Stomach (tissue), 9 donors: Measurements from ENCODE around the gene NSUN7. TPM values are rescaled to one million over a fixed set of nuclear protein-coding genes. Genes with fewer than 3 reads are reported as not detected.

Source experiments
- DNase-seq, 2 donors: peaks; one replicate each; pipeline versions ENCODE4 v3.0.0 to v3.0.0-alpha.2; 2013 to 2019
- H3K27ac ChIP-seq, 5 donors: fragments of 200-600 bp in 4 of 5; sonication (generic) in 4 of 5; one replicate each; pipeline ENCODE4 v1.5.1; 2013 to 2019; ENCODE audit warnings: mild to moderate bottlenecking in 1 of 5, moderate library complexity in 1 of 5
- H3K27me3 ChIP-seq, 3 donors: fragments of 200-600 bp; sonication (generic); one replicate each; pipeline ENCODE4 v1.5.1; 2017 to 2019; ENCODE audit warnings: mixed run types in 1 of 3
- H3K36me3 ChIP-seq, 4 donors: fragments of 200-600 bp; sonication (generic); 1 replicate in 3 of 4; 2 replicates in 1 of 4; pipeline ENCODE4 v1.5.1; 2016 to 2019
- H3K4me1 ChIP-seq, 4 donors: fragments of 200-600 bp; sonication (generic); one replicate each; pipeline ENCODE4 v1.5.1; 2016 to 2019
- H3K4me3 ChIP-seq, 4 donors: fragments of 200-600 bp; sonication (generic) in 3 of 4; one replicate each; pipeline ENCODE4 v1.5.1; 2016 to 2019; ENCODE audit warnings: mild to moderate bottlenecking in 1 of 4
- H3K9me3 ChIP-seq, 4 donors: fragments of 200-600 bp; sonication (generic); one replicate each; pipeline ENCODE4 v1.5.1; 2016 to 2019
- EP300 ChIP-seq: sonication (generic); formaldehyde crosslinking; IDR thresholded peaks from one replicate; pipeline ENCODE4 v1.6.1; 2017; ENCODE audit warnings: antibody characterized with exemption
- POLR2A ChIP-seq, 4 donors: fragments of 450-650 bp; IDR thresholded peaks; one replicate each; pipeline ENCODE4 v1.6.1; 2016; ENCODE audit warnings: antibody characterized with exemption in 4 of 4, control low read depth in 2 of 4, mild to moderate bottlenecking in 1 of 4, moderate library complexity in 1 of 4
- POLR2AphosphoS5 ChIP-seq, 3 donors: sonication (generic); formaldehyde crosslinking; IDR thresholded peaks; one replicate each; pipeline ENCODE4 v1.6.1; 2016; ENCODE audit warnings: antibody characterized with exemption in 3 of 3
- WGBS, 5 donors: extraction: QIAGEN DNeasy Blood & Tissue Kit in 3 of 5; methylation state at CpG; one replicate each; pipeline versions ENCODE4 v1.1.5 to v1.1.7; 2013 to 2018; 5-methylcytosine and 5-hydroxymethylcytosine counted together
- intact Hi-C: fragments of 100-400 bp; cut with DNase I; formaldehyde crosslinking; loops from one replicate; pipeline ENCODE4 v1.15.1; 2023; ENCODE audit warnings: low total_unique reads
- polyA plus RNA-seq, 3 donors: library from polyadenylated mRNA; stranded (reverse); fragments of 200-250 nt; gene quantifications; one replicate each; pipeline ENCODE4 v1.2.3, GENCODE V29; 2013
- total RNA-seq, 5 donors: library from RNA; depleted of rRNA; stranded (reverse); fragments of >200 nt; gene quantifications; one replicate each; pipeline versions ENCODE4 v1.1.0 to v1.2.3, GENCODE V29; 2014 to 2016
- TF ChIP-seq, protein P1 (sequence below), 7 experiments: fragments of 450-650 bp in 4 of 7; fragments of 200-600 bp in 3 of 7; sonication (generic) in 3 of 7; IDR thresholded peaks; one replicate each; pipeline ENCODE4 v1.5.1; 2016 to 2019; ENCODE audit warnings: antibody characterized with exemption in 7 of 7, control low read depth in 2 of 7, mild to moderate bottlenecking in 1 of 7
- donor health status: healthy with polysubstance abuse.
- donor health status: Bipolar disorder and iron deficiency.
- donor health status: healthy.

The NSUN7 gene
- total and polyA plus RNA-seq, 8 donors, result 2.0 to 17.3 (median 7.9) TPM

DNA sequence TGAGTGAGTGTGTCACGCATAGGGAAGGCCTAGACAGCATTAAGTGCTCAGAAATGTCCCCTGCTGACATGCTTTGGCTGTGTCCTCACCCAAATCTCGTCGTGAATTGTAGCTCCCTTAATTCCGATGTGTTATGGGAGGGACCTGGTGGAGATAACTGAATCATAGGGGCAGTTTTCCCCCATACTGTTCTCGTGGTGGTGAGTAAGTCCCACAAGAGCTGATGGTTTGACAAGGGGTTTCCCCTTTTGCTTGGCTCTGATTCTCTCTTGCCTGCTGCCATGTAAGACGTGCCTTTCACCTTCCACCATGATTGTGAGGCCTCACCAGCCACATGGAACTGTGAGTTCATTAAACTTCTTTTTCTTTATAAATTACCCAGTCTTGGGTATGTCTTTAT is 78.0 kb downstream of the NSUN7 start:
- H3K27ac ChIP-seq, result no peak overlapping the region
- no peaks in the 10 kb centered on the region for H3K9me3 ChIP-seq
- DNase-seq, result no peak
- 77 to 91% (median 88%) methylated on average over 5 to 6 of the region's 6 CpGs for WGBS, 5 donors
- H3K4me1 ChIP-seq, result no peaks in the 10 kb centered on the region
- H3K4me3 ChIP-seq, result no peak overlapping the region
- intact Hi-C loops, result no loop called here
- H3K36me3 ChIP-seq, result peaks cover 0 to 81% (median 79%) of the 10 kb centered on the region in 4 donors
- TF ChIP-seq, protein P1, sequence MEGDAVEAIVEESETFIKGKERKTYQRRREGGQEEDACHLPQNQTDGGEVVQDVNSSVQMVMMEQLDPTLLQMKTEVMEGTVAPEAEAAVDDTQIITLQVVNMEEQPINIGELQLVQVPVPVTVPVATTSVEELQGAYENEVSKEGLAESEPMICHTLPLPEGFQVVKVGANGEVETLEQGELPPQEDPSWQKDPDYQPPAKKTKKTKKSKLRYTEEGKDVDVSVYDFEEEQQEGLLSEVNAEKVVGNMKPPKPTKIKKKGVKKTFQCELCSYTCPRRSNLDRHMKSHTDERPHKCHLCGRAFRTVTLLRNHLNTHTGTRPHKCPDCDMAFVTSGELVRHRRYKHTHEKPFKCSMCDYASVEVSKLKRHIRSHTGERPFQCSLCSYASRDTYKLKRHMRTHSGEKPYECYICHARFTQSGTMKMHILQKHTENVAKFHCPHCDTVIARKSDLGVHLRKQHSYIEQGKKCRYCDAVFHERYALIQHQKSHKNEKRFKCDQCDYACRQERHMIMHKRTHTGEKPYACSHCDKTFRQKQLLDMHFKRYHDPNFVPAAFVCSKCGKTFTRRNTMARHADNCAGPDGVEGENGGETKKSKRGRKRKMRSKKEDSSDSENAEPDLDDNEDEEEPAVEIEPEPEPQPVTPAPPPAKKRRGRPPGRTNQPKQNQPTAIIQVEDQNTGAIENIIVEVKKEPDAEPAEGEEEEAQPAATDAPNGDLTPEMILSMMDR (IDR thresholded peaks at IDR 0.05), result no peak
- TF ChIP-seq EP300, result no peak
- no peak for TF ChIP-seq POLR2A (IDR thresholded peaks at IDR 0.05)
- no peak for TF ChIP-seq POLR2AphosphoS5 (IDR thresholded peaks at IDR 0.05)
- no peaks in the 10 kb centered on the region for H3K27me3 ChIP-seq

DNA sequence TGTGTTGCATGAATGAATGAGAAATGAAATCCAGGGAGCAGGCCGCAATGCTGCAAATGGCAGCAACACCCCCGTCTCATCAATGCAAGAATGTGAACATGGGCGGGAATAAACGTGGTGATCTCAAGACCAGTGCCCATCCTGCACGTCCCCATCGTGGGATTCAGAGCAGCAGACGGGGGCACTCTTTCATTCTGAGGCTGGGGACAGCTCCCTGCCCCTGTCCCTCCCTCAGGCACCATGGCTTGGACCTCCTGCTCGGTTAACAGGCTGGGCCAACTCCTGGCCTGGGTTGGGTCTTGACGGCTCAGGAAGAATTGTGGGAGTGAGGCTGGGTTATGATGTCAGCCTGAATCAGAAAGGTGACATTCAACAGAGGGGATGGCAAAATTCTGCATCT is 78.9 kb downstream of the NSUN7 start:
- TF ChIP-seq POLR2A (IDR thresholded peaks at IDR 0.05) (no peak), POLR2AphosphoS5 (IDR thresholded peaks at IDR 0.05) (no peak), EP300 (no peak)
- TF ChIP-seq, protein P1 (IDR thresholded peaks at IDR 0.05), result no peak
- H3K36me3 ChIP-seq, result peaks cover 0 to 81% (median 76%) of the 10 kb centered on the region in 4 donors
- 94 to 96% (median 95%) methylated on average over 9 of the region's 9 CpGs for WGBS, 5 donors
- H3K4me3 ChIP-seq, result no peak overlapping the region
- H3K27me3 ChIP-seq, result no peaks in the 10 kb centered on the region
- DNase-seq, result no peak
- H3K27ac ChIP-seq, result no peak overlapping the region
- intact Hi-C loops, result no loop called here
- H3K4me1 ChIP-seq, result no peaks in the 10 kb centered on the region
- H3K9me3 ChIP-seq, result no peaks in the 10 kb centered on the region

DNA sequence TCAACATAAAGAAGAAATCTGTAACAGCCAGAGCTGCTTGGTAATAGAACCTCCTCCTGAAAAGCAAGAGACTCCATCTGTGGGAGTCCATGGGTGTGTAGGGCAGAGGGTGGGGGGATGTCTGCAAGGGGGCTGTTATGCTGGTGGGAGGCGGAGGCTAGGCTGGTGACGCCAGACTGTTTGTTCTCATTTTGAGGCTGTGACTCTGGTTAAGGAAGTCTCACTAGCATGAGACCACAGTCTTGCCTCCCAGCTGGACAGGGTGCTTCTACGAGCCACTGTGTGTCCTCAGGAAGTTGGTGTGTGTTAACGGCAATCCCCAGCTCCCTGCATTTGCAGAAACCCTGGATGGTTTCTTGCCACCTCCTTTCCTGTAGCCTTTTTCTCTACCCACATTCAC is 79.8 kb downstream of the NSUN7 start:
- TF ChIP-seq POLR2A (IDR thresholded peaks at IDR 0.05), result no peak
- TF ChIP-seq EP300, result no peak
- no peak for TF ChIP-seq POLR2AphosphoS5 (IDR thresholded peaks at IDR 0.05)
- TF ChIP-seq, protein P1 (IDR thresholded peaks at IDR 0.05), result no peak
- no peak overlapping the region for H3K4me3 ChIP-seq
- no peaks in the 10 kb centered on the region for H3K9me3 ChIP-seq
- no peaks in the 10 kb centered on the region for H3K4me1 ChIP-seq
- no peaks in the 10 kb centered on the region for H3K27me3 ChIP-seq
- H3K36me3 ChIP-seq, result peaks cover 0 to 81% (median 75%) of the 10 kb centered on the region in 4 donors
- no peak for DNase-seq
- 83 to 92% (median 89%) methylated on average over 2 to 4 of the region's 4 CpGs for WGBS, 5 donors
- no peak overlapping the region for H3K27ac ChIP-seq
- intact Hi-C loops, result no loop called here

DNA sequence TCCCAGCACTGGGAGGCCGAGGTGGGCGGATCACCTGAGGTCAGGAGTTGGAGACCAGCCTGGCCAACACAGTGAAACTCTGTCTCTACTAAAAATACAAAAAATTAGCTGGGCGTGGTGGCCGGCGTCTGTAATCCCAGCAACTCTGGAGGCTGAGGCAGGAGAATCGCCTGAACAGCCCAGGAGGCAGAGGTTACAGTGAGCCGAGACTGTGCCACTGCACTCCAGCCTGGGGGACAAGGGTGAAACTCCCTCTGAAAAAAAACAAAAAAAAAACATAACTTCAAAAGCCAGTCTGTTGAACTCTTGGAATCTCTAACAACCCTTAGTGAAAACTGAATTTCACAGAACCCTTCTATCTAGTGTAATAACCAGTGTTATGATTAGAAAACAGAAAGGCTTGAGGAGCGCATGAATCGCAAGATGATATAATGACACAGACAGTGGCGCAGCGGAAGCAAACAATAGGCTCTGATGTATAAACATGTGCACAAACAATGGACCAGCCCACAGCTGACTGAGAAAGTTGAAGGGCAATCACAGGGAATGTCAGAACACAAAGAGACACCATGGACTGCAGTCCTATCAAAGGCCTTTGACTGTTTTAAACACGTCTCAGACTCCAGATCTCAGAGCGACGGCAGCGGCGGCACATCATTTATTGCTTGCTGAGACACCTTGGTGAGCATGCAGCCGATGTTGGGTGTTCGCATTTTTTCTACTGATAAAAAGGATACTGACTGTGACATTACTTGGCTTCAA is 81.6 kb downstream of the NSUN7 start:
- no peak for TF ChIP-seq POLR2AphosphoS5 (IDR thresholded peaks at IDR 0.05)
- TF ChIP-seq, protein P1 (IDR thresholded peaks at IDR 0.05), result no peak
- no peak for TF ChIP-seq POLR2A (IDR thresholded peaks at IDR 0.05)
- TF ChIP-seq EP300, result no peak
- DNase-seq, result no peak
- H3K4me3 ChIP-seq, result no peak overlapping the region
- no peaks in the 10 kb centered on the region for H3K9me3 ChIP-seq
- no peaks in the 10 kb centered on the region for H3K27me3 ChIP-seq
- no peaks in the 10 kb centered on the region for H3K4me1 ChIP-seq
- WGBS, 5 donors, result 90 to 93% (median 92%) methylated on average over 18 of the region's 18 CpGs
- peaks cover 0 to 80% (median 64%) of the 10 kb centered on the region in 4 donors for H3K36me3 ChIP-seq
- intact Hi-C loops, result no loop called here
- H3K27ac ChIP-seq, result no peak overlapping the region
